Astrocyte (in vitro differentiated cells and primary cell): ENCODE data around the gene INPPL1. TPM values are rescaled to one million over a fixed set of nuclear protein-coding genes. Genes with fewer than 3 reads are reported as not detected.

Experiments used
- DNase-seq: peaks from one replicate; pipeline ENCODE4 v3.0.0-alpha.2; 2010; ENCODE audit warnings: low read depth
- FAIRE-seq: peaks from 2 replicates; lab custom pipeline; 2011; peaks lifted over from hg19 to GRCh38; lab: Jason Lieb, UNC
- H2AFZ ChIP-seq: 2 replicates; pipeline ENCODE4 v1.6.0; 2012; ENCODE audit warnings: low read depth, low read length, inconsistent platforms
- H3K27ac ChIP-seq: 2 replicates; pipeline ENCODE4 v1.5.1; 2011; ENCODE audit warnings: low read depth, low read length, inconsistent platforms
- H3K27me3 ChIP-seq: 2 replicates; pipeline ENCODE4 v1.6.0; 2011; ENCODE audit warnings: low read length, inconsistent platforms; ENCODE audit not compliant: insufficient read depth
- H3K36me3 ChIP-seq: 2 replicates; pipeline ENCODE4 v1.5.1; 2011; ENCODE audit warnings: low read length, inconsistent platforms; ENCODE audit not compliant: insufficient read depth
- H3K4me1 ChIP-seq: 2 replicates; pipeline ENCODE4 v1.5.1; 2011; ENCODE audit warnings: low read length, inconsistent platforms; ENCODE audit not compliant: insufficient read depth
- H3K4me2 ChIP-seq: 2 replicates; pipeline ENCODE4 v1.6.0; 2012; ENCODE audit warnings: low read length, inconsistent platforms
- H3K4me3 ChIP-seq: 2 replicates; pipeline ENCODE4 v1.5.1; 2011; ENCODE audit warnings: low read depth, mild to moderate bottlenecking, low read length, inconsistent platforms; ENCODE audit not compliant: insufficient read depth
- H3K79me2 ChIP-seq: 2 replicates; pipeline ENCODE4 v1.6.0; 2012; ENCODE audit warnings: mild to moderate bottlenecking, low read length, inconsistent platforms; ENCODE audit not compliant: insufficient read depth
- H3K9ac ChIP-seq: 2 replicates; pipeline ENCODE4 v1.6.0; 2012; ENCODE audit warnings: mild to moderate bottlenecking, low read length, inconsistent platforms
- H3K9me3 ChIP-seq: 2 replicates; pipeline ENCODE4 v1.5.1; 2012; ENCODE audit warnings: low read depth, mild to moderate bottlenecking, low read length, inconsistent platforms; ENCODE audit not compliant: insufficient read depth
- H4K20me1 ChIP-seq: 2 replicates; pipeline ENCODE4 v1.6.0; 2012; ENCODE audit warnings: low read length, inconsistent platforms; ENCODE audit not compliant: insufficient read depth
- H3K27ac Mint-ChIP-seq: one replicate; pipeline ENCODE4 v1.8.0; 2021; ENCODE audit warnings: mild to moderate bottlenecking, mixed read lengths; ENCODE audit not compliant: unreplicated experiment
- H3K27me3 Mint-ChIP-seq: one replicate; pipeline ENCODE4 v1.8.0; 2021; ENCODE audit warnings: low read depth, mixed read lengths; ENCODE audit not compliant: unreplicated experiment
- H3K36me3 Mint-ChIP-seq: one replicate; pipeline ENCODE4 v1.8.0; 2021; ENCODE audit warnings: low read depth, mixed read lengths; ENCODE audit not compliant: unreplicated experiment
- H3K4me1 Mint-ChIP-seq: one replicate; pipeline ENCODE4 v1.8.0; 2021; ENCODE audit warnings: low read depth, mixed read lengths; ENCODE audit not compliant: unreplicated experiment
- H3K4me3 Mint-ChIP-seq: one replicate; pipeline ENCODE4 v1.8.0; 2021; ENCODE audit warnings: mild to moderate bottlenecking, moderate library complexity, mixed read lengths; ENCODE audit not compliant: unreplicated experiment
- H3K9me3 Mint-ChIP-seq: one replicate; pipeline ENCODE4 v1.8.0; 2021; ENCODE audit warnings: mild to moderate bottlenecking, mixed read lengths; ENCODE audit not compliant: unreplicated experiment
- CTCF ChIP-seq: IDR thresholded peaks from 2 replicates; pipeline ENCODE4 v1.5.1; 2011; ENCODE audit warnings: low read depth, mild to moderate bottlenecking, inconsistent platforms, low read length, moderate library complexity; ENCODE audit not compliant: insufficient read depth
- EZH2 ChIP-seq: IDR thresholded peaks from 2 replicates; pipeline ENCODE4 v1.6.1; 2012; ENCODE audit warnings: mild to moderate bottlenecking, low read length, inconsistent platforms; ENCODE audit not compliant: insufficient read depth
- total RNA-seq: library from RNA; stranded (reverse); gene quantifications from 2 replicates; pipeline ENCODE4 v1.2.1, GENCODE V29; 2021

Gene INPPL1
- total RNA-seq, 1 donor from 2014 or later, result 276 TPM

GRCh38 chr11:72250661-72251464 lies 26.3 kb downstream of the INPPL1 start:
- no peaks in the 10 kb centered on the region for H3K4me1 Mint-ChIP-seq
- H3K9me3 ChIP-seq, result no peaks in the 10 kb centered on the region
- no peak overlapping the region for H3K4me3 Mint-ChIP-seq
- H4K20me1 ChIP-seq, result no peaks in the 10 kb centered on the region
- no peak for FAIRE-seq
- H3K4me3 ChIP-seq, result no peak overlapping the region
- no peaks in the 10 kb centered on the region for H3K79me2 ChIP-seq
- no peak overlapping the region for H2AFZ ChIP-seq
- no peak overlapping the region for H3K4me2 ChIP-seq
- TF ChIP-seq CTCF, result no peak
- no peak for TF ChIP-seq EZH2
- H3K4me1 ChIP-seq, result no peaks in the 10 kb centered on the region
- peaks cover 14% of the 10 kb centered on the region for H3K9me3 Mint-ChIP-seq
- H3K27ac Mint-ChIP-seq, result no peak overlapping the region
- no peak for DNase-seq
- H3K36me3 Mint-ChIP-seq, result no peaks in the 10 kb centered on the region
- no peaks in the 10 kb centered on the region for H3K36me3 ChIP-seq
- H3K27ac ChIP-seq, result no peak overlapping the region
- H3K9ac ChIP-seq, result no peak overlapping the region
- peaks cover 57% of the 10 kb centered on the region for H3K27me3 ChIP-seq
- H3K27me3 Mint-ChIP-seq, result peaks cover 21% of the 10 kb centered on the region

- no peaks in the 10 kb centered on the region for H3K4me1 Mint-ChIP-seq
Measured at GRCh38 chr11:72251614-72252013, 27.0 kb downstream of the INPPL1 start.

More at GRCh38 chr11:72251614-72252013, 27.0 kb downstream of the INPPL1 start:
- Histone ChIP-seq H3K27ac (no peak overlapping the region), H4K20me1 (no peaks in the 10 kb centered on the region), H3K36me3 (no peaks in the 10 kb centered on the region), H3K9ac (no peak overlapping the region), H2AFZ (no peak overlapping the region), H3K27me3 (peaks cover 50% of the 10 kb centered on the region), H3K4me1 (no peaks in the 10 kb centered on the region), H3K4me2 (no peak overlapping the region), H3K79me2 (no peaks in the 10 kb centered on the region), H3K9me3 (no peaks in the 10 kb centered on the region), H3K4me3 (no peak overlapping the region)
- H3K9me3 Mint-ChIP-seq, result peaks cover 14% of the 10 kb centered on the region
- TF ChIP-seq CTCF (no peak), EZH2 (no peak)
- no peaks in the 10 kb centered on the region for H3K36me3 Mint-ChIP-seq
- FAIRE-seq (no peak), DNase-seq (no peak)
- H3K4me3 Mint-ChIP-seq, result no peak overlapping the region
- H3K27me3 Mint-ChIP-seq, result peaks cover 25% of the 10 kb centered on the region
- no peak overlapping the region for H3K27ac Mint-ChIP-seq
